ENCODE results near the gene TMTC2. TPM values are rescaled to one million over a fixed set of nuclear protein-coding genes. Genes with fewer than 3 reads are reported as not detected.
"Not testable (repeated sequence)": the region's sequence is repeated elsewhere in the genome, so short reads cannot be mapped to it uniquely, and the experiment has no call there.

TMTC2 gene
- total and polyA plus RNA-seq, 4 experiments from 2014 or later: 0.09 to 8.2 (median 4.2) TPM

DNA sequence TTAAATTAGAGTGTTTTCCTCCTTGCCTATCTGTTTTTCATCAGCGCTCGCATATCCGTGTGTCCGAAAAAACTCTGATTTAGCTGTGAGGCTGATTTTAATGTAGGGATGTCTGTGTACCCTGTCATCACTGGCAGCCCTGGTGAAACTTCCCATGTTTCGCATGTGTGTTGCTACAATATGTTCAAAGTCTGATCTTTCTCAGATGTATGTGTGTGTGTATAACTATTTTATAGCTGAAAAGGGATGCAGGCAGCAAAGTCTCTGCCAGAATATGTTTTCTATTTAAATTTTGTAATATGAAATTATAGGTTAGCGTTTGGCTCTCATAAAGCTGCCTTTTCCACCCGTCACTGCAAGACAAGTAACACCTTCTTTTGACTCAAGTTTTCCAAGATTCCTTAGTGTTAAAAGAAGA, 154.8 kb downstream of the TMTC2 start:
- Histone ChIP-seq H3K4me3 (ENCODE audit: low read length in 2 of 2) (no peak overlapping the region), H3K27ac (ENCODE audit: low read depth, low read length) (no peak overlapping the region), H3K27me3 (ENCODE audit: insufficient read depth, low read length) (no peaks in the 10 kb centered on the region), H3K9me3 (ENCODE audit: control insufficient read depth in 1 of 2, low read length in 2 of 2) (no peaks in the 10 kb centered on the region), H3K36me3 (ENCODE audit: insufficient read depth, low read length) (no peaks in the 10 kb centered on the region), H3K4me1 (ENCODE audit: insufficient read depth, low read length) (no peaks in the 10 kb centered on the region)
- Mint-ChIP-seq H3K36me3 (peaks cover 2 to 17% of the 10 kb centered on the region in 2 donors), H3K9me3 (no peaks in the 10 kb centered on the region), H3K4me3 (no peak overlapping the region), H3K27me3 (no peaks in the 10 kb centered on the region), H3K27ac (no peak overlapping the region), H3K4me1 (no peaks in the 10 kb centered on the region)
- DNase-seq: no peak
- ChIA-PET POLR2A (ENCODE audit: partially characterized antibody) (no interaction called here), CTCF (ENCODE audit: partially characterized antibody) (no interaction called here)
- intact Hi-C loops (cut with micrococcal nuclease): no loop called here

DNA sequence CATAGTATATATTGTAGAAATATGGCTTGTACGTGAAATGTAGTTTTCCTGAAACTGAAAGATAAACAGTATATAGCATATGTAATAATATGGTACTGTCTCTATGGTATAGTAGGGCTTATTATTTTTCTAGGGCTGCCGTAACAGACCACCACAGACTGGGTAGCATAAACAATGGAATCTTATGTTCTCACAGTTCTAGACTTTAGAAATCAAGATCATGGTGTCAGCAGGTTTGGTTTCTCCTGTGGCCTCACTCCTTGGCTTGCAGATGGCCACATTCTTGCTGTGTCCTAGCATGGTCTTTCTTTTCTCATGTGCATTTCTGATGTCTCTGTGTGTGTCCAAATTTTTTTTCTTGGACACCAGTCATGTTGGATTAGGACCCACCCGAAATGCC, 155.8 kb downstream of the TMTC2 start:
- Histone ChIP-seq H3K27me3 (ENCODE audit: insufficient read depth, low read length) (no peaks in the 10 kb centered on the region), H3K4me3 (ENCODE audit: low read length in 2 of 2) (no peak overlapping the region), H3K9me3 (ENCODE audit: control insufficient read depth in 1 of 2, low read length in 2 of 2) (no peaks in the 10 kb centered on the region), H3K4me1 (ENCODE audit: insufficient read depth, low read length) (no peaks in the 10 kb centered on the region), H3K36me3 (ENCODE audit: insufficient read depth, low read length) (no peaks in the 10 kb centered on the region), H3K27ac (ENCODE audit: low read depth, low read length) (no peak overlapping the region)
- Mint-ChIP-seq H3K36me3 (peaks cover 2 to 23% of the 10 kb centered on the region in 2 donors), H3K4me3 (no peak overlapping the region), H3K9me3 (no peaks in the 10 kb centered on the region), H3K4me1 (no peaks in the 10 kb centered on the region), H3K27me3 (no peaks in the 10 kb centered on the region), H3K27ac (no peak overlapping the region)
- no peak for DNase-seq
- CTCF ChIA-PET (ENCODE audit: partially characterized antibody): no interaction called here
- POLR2A ChIA-PET (ENCODE audit: partially characterized antibody): no interaction called here
- intact Hi-C loops (cut with micrococcal nuclease): no loop called here

DNA sequence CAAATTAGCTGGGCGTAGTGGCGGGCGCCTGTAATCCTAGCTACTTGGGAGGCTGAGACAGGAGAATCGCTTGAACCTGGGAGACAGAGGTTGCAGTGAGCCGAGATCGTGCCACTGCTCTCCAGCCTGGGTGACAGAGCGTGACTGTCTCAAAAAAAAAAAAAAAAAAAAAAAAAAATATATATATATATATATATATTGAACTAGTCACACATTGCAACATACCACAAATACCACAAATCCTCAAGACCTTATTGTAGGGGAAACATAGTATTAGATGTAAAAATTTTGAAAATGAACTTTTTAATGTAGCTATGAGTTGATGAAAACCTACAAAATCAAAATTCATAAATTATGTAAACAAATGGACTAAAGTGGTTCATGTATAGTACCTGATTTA, 158.4 kb downstream of the TMTC2 start:
- H3K9me3 ChIP-seq (ENCODE audit: control insufficient read depth in 1 of 2, low read length in 2 of 2); H3K27me3 Mint-ChIP-seq; H3K4me3 ChIP-seq (ENCODE audit: low read length in 2 of 2); H3K4me1 Mint-ChIP-seq; intact Hi-C loops (cut with micrococcal nuclease); H3K27ac Mint-ChIP-seq; H3K27me3 ChIP-seq (ENCODE audit: insufficient read depth, low read length); DNase-seq; POLR2A ChIA-PET (ENCODE audit: partially characterized antibody); CTCF ChIA-PET (ENCODE audit: partially characterized antibody); H3K27ac ChIP-seq (ENCODE audit: low read depth, low read length); H3K4me1 ChIP-seq (ENCODE audit: insufficient read depth, low read length); H3K4me3 Mint-ChIP-seq; H3K36me3 ChIP-seq (ENCODE audit: insufficient read depth, low read length); H3K9me3 Mint-ChIP-seq: not testable (repeated sequence)
- H3K36me3 Mint-ChIP-seq: peaks cover 2 to 23% of the 10 kb centered on the region in 2 donors

DNA sequence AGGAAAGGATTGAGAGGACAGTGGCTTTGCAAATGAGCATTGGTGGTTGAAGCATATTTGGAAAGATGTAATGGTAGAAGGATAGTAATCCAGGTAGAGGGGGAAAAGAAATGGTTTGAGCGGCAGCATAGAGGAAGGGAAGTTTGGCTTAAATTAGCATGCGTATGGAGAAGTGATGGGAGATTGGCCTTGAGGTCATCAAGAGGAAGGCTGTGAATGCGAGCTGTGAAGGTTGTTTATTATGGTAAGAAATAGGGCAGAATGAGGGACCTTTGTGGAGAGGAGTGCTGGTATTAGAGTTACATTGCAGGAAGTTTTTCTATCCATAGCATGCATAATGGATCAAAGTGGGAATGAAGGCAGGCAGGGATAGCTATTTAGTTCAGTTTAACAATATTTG, 162.1 kb downstream of the TMTC2 start:
- no peak overlapping the region for H3K27ac Mint-ChIP-seq

DNA sequence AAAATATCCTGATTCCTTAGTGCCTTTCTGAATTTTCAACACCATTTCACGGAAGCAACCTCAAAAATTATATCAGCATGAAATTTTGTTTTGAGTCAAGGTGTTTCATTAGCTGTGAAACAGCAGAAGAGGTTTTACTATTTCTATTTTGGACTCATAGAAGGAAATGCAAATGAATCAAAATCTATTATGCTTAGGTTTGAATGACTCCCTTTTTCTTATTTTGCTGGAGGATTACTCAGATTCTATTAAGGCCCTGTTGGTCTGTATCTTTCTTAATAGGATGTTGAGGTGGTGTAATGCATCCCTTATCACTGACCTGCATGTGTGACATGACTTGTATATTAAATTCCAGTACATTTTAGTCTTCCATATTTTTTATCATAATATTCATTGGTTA, 165.8 kb downstream of the TMTC2 start:
- Mint-ChIP-seq H3K9me3 (peaks cover 0 to 2% (median 0%) of the 10 kb centered on the region in 8 donors), H3K36me3 (peaks cover 7 to 14% of the 10 kb centered on the region in 2 donors), H3K27ac (no peak overlapping the region), H3K4me1 (peaks cover 0 to 3% (median 0%) of the 10 kb centered on the region in 4 donors), H3K4me3 (no peak overlapping the region), H3K27me3 (no peaks in the 10 kb centered on the region)
- DNase-seq: no peak
- H3K4me1 ChIP-seq (ENCODE audit: insufficient read depth, low read length): no peaks in the 10 kb centered on the region
- H3K27me3 ChIP-seq (ENCODE audit: insufficient read depth, low read length): no peaks in the 10 kb centered on the region
- H3K4me3 ChIP-seq (ENCODE audit: low read length in 2 of 2): no peak overlapping the region
- no peaks in the 10 kb centered on the region for H3K36me3 ChIP-seq (ENCODE audit: insufficient read depth, low read length)
- H3K27ac ChIP-seq (ENCODE audit: low read depth, low read length): no peak overlapping the region
- intact Hi-C loops (cut with micrococcal nuclease): no loop called here
- POLR2A ChIA-PET (ENCODE audit: partially characterized antibody): no interaction called here
- CTCF ChIA-PET (ENCODE audit: partially characterized antibody): no interaction called here
- H3K9me3 ChIP-seq (ENCODE audit: control insufficient read depth in 1 of 2, low read length in 2 of 2): no peaks in the 10 kb centered on the region

More for the DNA sequence above, 162.1 kb downstream of the TMTC2 start:
- peaks cover 0 to 3% (median 0%) of the 10 kb centered on the region in 4 donors for H3K4me1 Mint-ChIP-seq
- intact Hi-C loops (cut with micrococcal nuclease): no loop called here
- H3K9me3 Mint-ChIP-seq: peaks cover 0 to 2% (median 0%) of the 10 kb centered on the region in 8 donors
- ChIA-PET CTCF (ENCODE audit: partially characterized antibody) (interaction anchor here (1.1 kb wide), 1 partner anchor 15 kb away, joined by 3 read pairs; no protein-coding TSS in a partner anchor), POLR2A (ENCODE audit: partially characterized antibody) (no interaction called here)
- Histone ChIP-seq H3K36me3 (ENCODE audit: insufficient read depth, low read length) (no peaks in the 10 kb centered on the region), H3K27ac (ENCODE audit: low read depth, low read length) (no peak overlapping the region), H3K27me3 (ENCODE audit: insufficient read depth, low read length) (no peaks in the 10 kb centered on the region), H3K9me3 (ENCODE audit: control insufficient read depth in 1 of 2, low read length in 2 of 2) (no peaks in the 10 kb centered on the region), H3K4me3 (ENCODE audit: low read length in 2 of 2) (no peak overlapping the region), H3K4me1 (ENCODE audit: insufficient read depth, low read length) (no peaks in the 10 kb centered on the region)
- no peaks in the 10 kb centered on the region for H3K27me3 Mint-ChIP-seq
- peaks cover 2 to 22% of the 10 kb centered on the region in 2 donors for H3K36me3 Mint-ChIP-seq
- H3K4me3 Mint-ChIP-seq: no peak overlapping the region
- DNase-seq: no peak

DNA sequence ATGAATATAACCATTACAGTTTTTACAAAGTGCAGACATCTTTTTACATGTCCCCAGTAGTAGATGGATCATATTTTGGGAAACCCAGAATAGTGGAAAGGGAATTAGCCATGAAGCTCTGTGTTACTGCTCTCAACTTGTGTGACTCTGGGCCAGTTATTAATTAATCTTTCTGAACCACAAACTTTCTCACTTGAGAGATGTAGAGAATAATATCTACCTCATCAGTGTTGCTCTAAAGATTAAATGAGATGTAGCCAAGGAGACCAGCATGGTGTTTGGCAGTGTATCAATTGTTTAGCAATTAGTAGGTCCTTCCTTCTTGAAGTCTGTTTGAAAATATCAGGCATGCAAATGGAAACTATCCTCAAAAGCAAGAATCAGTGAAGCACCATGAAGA, 169.2 kb downstream of the TMTC2 start:
- H3K9me3 Mint-ChIP-seq: peaks cover 0 to 2% (median 0%) of the 10 kb centered on the region in 8 donors
- H3K9me3 ChIP-seq (ENCODE audit: control insufficient read depth in 1 of 2, low read length in 2 of 2): no peaks in the 10 kb centered on the region
- CTCF ChIA-PET (ENCODE audit: partially characterized antibody): interaction anchor here (1.3 kb wide), 1 partner anchor 15 kb away, joined by 3 read pairs; no protein-coding TSS in a partner anchor

DNA sequence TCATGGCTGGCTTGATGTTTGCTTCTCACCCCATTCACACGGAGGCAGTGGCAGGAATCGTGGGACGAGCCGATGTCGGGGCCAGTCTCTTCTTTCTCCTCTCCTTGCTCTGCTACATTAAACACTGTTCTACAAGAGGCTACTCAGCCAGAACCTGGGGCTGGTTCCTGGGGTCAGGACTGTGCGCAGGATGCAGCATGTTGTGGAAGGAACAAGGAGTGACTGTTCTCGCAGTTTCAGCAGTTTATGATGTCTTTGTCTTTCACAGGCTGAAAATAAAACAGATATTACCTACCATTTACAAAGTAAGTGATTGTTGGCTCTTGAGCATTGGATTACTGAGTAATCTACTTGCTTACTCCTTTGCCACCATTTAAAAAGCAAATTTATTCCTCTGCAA, 170.6 kb downstream of the TMTC2 start:
- peaks cover 0 to 2% (median 0%) of the 10 kb centered on the region in 8 donors for H3K9me3 Mint-ChIP-seq
- no peaks in the 10 kb centered on the region for H3K27me3 Mint-ChIP-seq
- Histone ChIP-seq H3K9me3 (ENCODE audit: control insufficient read depth in 1 of 2, low read length in 2 of 2) (no peaks in the 10 kb centered on the region), H3K27ac (ENCODE audit: low read depth, low read length) (no peak overlapping the region), H3K27me3 (ENCODE audit: insufficient read depth, low read length) (no peaks in the 10 kb centered on the region), H3K4me3 (ENCODE audit: low read length in 2 of 2) (no peak overlapping the region), H3K4me1 (ENCODE audit: insufficient read depth, low read length) (no peaks in the 10 kb centered on the region), H3K36me3 (ENCODE audit: insufficient read depth, low read length) (no peaks in the 10 kb centered on the region)
- ChIA-PET CTCF (ENCODE audit: partially characterized antibody) (no interaction called here), POLR2A (ENCODE audit: partially characterized antibody) (no interaction called here)
- H3K4me1 Mint-ChIP-seq: no peaks in the 10 kb centered on the region
- H3K4me3 Mint-ChIP-seq: no peak overlapping the region
- H3K27ac Mint-ChIP-seq: no peak overlapping the region
- intact Hi-C loops (cut with micrococcal nuclease): no loop called here
- peaks cover 13 to 31% of the 10 kb centered on the region in 2 donors for H3K36me3 Mint-ChIP-seq
- DNase-seq: no peak

More for the DNA sequence above, 169.2 kb downstream of the TMTC2 start:
- no peak overlapping the region for H3K27ac ChIP-seq (ENCODE audit: low read depth, low read length)
- no peak for DNase-seq
- Mint-ChIP-seq H3K27me3 (no peaks in the 10 kb centered on the region), H3K4me3 (no peak overlapping the region), H3K36me3 (peaks cover 12 to 31% of the 10 kb centered on the region in 2 donors), H3K27ac (no peak overlapping the region), H3K4me1 (no peaks in the 10 kb centered on the region)
- POLR2A ChIA-PET (ENCODE audit: partially characterized antibody): no interaction called here
- H3K4me1 ChIP-seq (ENCODE audit: insufficient read depth, low read length): no peaks in the 10 kb centered on the region
- intact Hi-C loops (cut with micrococcal nuclease): no loop called here
- no peaks in the 10 kb centered on the region for H3K27me3 ChIP-seq (ENCODE audit: insufficient read depth, low read length)
- no peak overlapping the region for H3K4me3 ChIP-seq (ENCODE audit: low read length in 2 of 2)
- H3K36me3 ChIP-seq (ENCODE audit: insufficient read depth, low read length): no peaks in the 10 kb centered on the region
